K562 (cell line): ENCODE measurements around the gene MAP2. TPM values are rescaled to one million over a fixed set of nuclear protein-coding genes. Genes with fewer than 3 reads are reported as not detected.

Experiments used
- ATAC-seq: fragments of 200-7000 bp; cut with Tn5 transposase; 3 replicates; pipeline ENCODE4 v1.9.1; 2020; ENCODE audit warnings: moderate library complexity
- BruUV-seq: library from RNA; stranded (reverse); fragments of 400-500 nt; replicated peaks from 2 replicates; lab custom pipeline; 2021; lab: Mats Ljungman, UMichigan
- CTCF ChIA-PET: fragments of 300-600 bp; formaldehyde crosslinking; extraction: SDS; loops from one replicate; lab custom pipeline; 2021; ENCODE audit warnings: low intra/inter-chr PET ratio; lab: Yijun Ruan, JAX
- POLR2A ChIA-PET: fragments of 300-600, 350-650 bp; sonication (Branson Sonifier 250); formaldehyde crosslinking; extraction: SDS; loops from one replicate; lab custom pipeline; 2021; ENCODE audit warnings: antibody characterized with exemption, inconsistent platforms; lab: Yijun Ruan, JAX
- DNase-seq, 4 experiments: peaks; one replicate each; pipeline versions ENCODE4 v3.0.0 to v3.0.0-alpha.2; 2011 to 2018; ENCODE audit warnings: low spot score in 3 of 4, mixed read lengths in 3 of 4; ENCODE audit errors: extremely low read depth in 1 of 4
- FAIRE-seq: peaks from 2 replicates; lab custom pipeline; 2011; peaks lifted over from hg19 to GRCh38; lab: Jason Lieb, UNC
- H2AFZ ChIP-seq: 2 replicates; pipeline ENCODE4 v1.6.0; 2011; ENCODE audit warnings: low read depth, low read length, control low read depth, inconsistent platforms
- H3K27ac ChIP-seq: fragments of 200-600 bp; 3 replicates; pipeline ENCODE4 v1.8.0; 2011; ENCODE audit warnings: low read depth, mild to moderate bottlenecking, control low read depth, inconsistent platforms, low read length, moderate library complexity, mixed read lengths; ENCODE audit errors: extremely low read depth
- H3K27me3 ChIP-seq, 2 experiments: fragments of 300-600 bp in 1 of 2; 2 replicates in 1 of 2; 3 replicates in 1 of 2; pipeline versions ENCODE4 v1.6.0 to v1.8.0; 2011; ENCODE audit warnings: inconsistent platforms in 2 of 2, low read length in 2 of 2, mild to moderate bottlenecking in 1 of 2, mixed read lengths in 1 of 2, moderate library complexity in 1 of 2; ENCODE audit not compliant: control insufficient read depth in 2 of 2, insufficient read depth in 2 of 2
- H3K36me3 ChIP-seq: fragments of 300-600 bp; 3 replicates; pipeline ENCODE4 v1.8.0; 2011; ENCODE audit warnings: mild to moderate bottlenecking, low read length, inconsistent platforms; ENCODE audit not compliant: control insufficient read depth, insufficient read depth
- H3K4me1 ChIP-seq, 2 experiments: fragments of 200-600 bp in 1 of 2; replicated peaks in 1 of 2; 2 replicates in 1 of 2; 3 replicates in 1 of 2; pipeline versions ENCODE4 v1.5.1 to v1.8.0; 2011; ENCODE audit warnings: inconsistent platforms in 2 of 2, low read length in 2 of 2, mild to moderate bottlenecking in 1 of 2, mixed read lengths in 1 of 2, moderate library complexity in 1 of 2; ENCODE audit not compliant: control insufficient read depth in 2 of 2, insufficient read depth in 2 of 2
- H3K4me2 ChIP-seq: 2 replicates; pipeline ENCODE4 v1.6.1; 2011; ENCODE audit warnings: low read length, control low read depth, inconsistent platforms, mixed read lengths; ENCODE audit not compliant: insufficient read depth
- H3K4me3 ChIP-seq: fragments of 200-600 bp; sonication (generic), shearing (Covaris generic); 2 replicates; pipeline ENCODE4 v1.5.1; 2016; ENCODE audit warnings: control low read depth, inconsistent platforms
- H3K79me2 ChIP-seq: fragments of 200-600 bp; 3 replicates; pipeline ENCODE4 v1.8.0; 2011; ENCODE audit warnings: low read length, inconsistent platforms; ENCODE audit not compliant: control insufficient read depth, insufficient read depth
- H3K9ac ChIP-seq, 2 experiments: 2 replicates each; pipeline versions ENCODE4 v1.6.0 to v1.6.1; 2011; ENCODE audit warnings: low read depth in 2 of 2, low read length in 2 of 2, control low read depth in 1 of 2, inconsistent platforms in 1 of 2, mild to moderate bottlenecking in 1 of 2, mixed read lengths in 1 of 2; ENCODE audit not compliant: insufficient read depth in 1 of 2
- H3K9me1 ChIP-seq: one replicate; pipeline ENCODE4 v1.6.0; 2011; ENCODE audit warnings: inconsistent platforms, mild to moderate bottlenecking, low read length, moderate library complexity; ENCODE audit not compliant: control insufficient read depth, insufficient read depth
- H3K9me3 ChIP-seq: replicated peaks from 2 replicates; pipeline ENCODE4 v1.5.1; 2011; ENCODE audit warnings: low read depth, low read length, inconsistent platforms; ENCODE audit not compliant: control insufficient read depth, insufficient read depth
- H4K20me1 ChIP-seq: replicated peaks from 2 replicates; pipeline ENCODE4 v1.6.1; 2011; ENCODE audit warnings: low read length, inconsistent platforms, mixed read lengths; ENCODE audit not compliant: control insufficient read depth, insufficient read depth
- CBX3 ChIP-seq, 2 experiments: IDR thresholded peaks; 1 replicate in 1 of 2; 2 replicates in 1 of 2; pipeline ENCODE4 v1.6.1; 2012; ENCODE audit warnings: inconsistent platforms in 2 of 2, low read length in 2 of 2, borderline replicate concordance in 1 of 2, control low read depth in 1 of 2
- COPS2 ChIP-seq: fragments of 450-650 bp; conservative IDR thresholded peaks from 2 replicates; pipeline ENCODE4 v1.6.1; 2016; ENCODE audit warnings: mild to moderate bottlenecking, moderate library complexity
- CREB1 ChIP-seq, 2 experiments: sonication (generic) in 1 of 2; formaldehyde crosslinking in 1 of 2; IDR thresholded peaks; 2 replicates each; pipeline versions ENCODE4 v1.6.1 to v1.8.0; 2012 to 2022; ENCODE audit warnings: inconsistent platforms in 1 of 2, mild to moderate bottlenecking in 1 of 2, missing genetic modification reagents in 1 of 2, moderate library complexity in 1 of 2
- NR1H2 ChIP-seq: sonication (generic); formaldehyde crosslinking; IDR thresholded peaks from 2 replicates; pipeline ENCODE4 v1.4.0; 2020; ENCODE audit warnings: mild to moderate bottlenecking, missing genetic modification reagents
- POU5F1 ChIP-seq: fragments of 150-350 bp; IDR thresholded peaks from 2 replicates; pipeline ENCODE4 v1.6.1; 2014; ENCODE audit warnings: borderline replicate concordance, low read length, low read depth, mild to moderate bottlenecking; ENCODE audit not compliant: partially characterized antibody
- RBM14 ChIP-seq: fragments of 200-400 bp; formaldehyde crosslinking; IDR thresholded peaks from 2 replicates; pipeline ENCODE4 v1.6.1; 2018; ENCODE audit warnings: low read depth, mild to moderate bottlenecking, low read length, moderate library complexity, borderline replicate concordance; ENCODE audit not compliant: insufficient read depth
- STAT5B ChIP-seq: fragments of 250-450 bp; sonication (Bioruptor Pico); IDR thresholded peaks from 2 replicates; pipeline ENCODE4 v1.8.0; 2021; ENCODE audit warnings: mild to moderate bottlenecking, inconsistent platforms
- TRIM28 ChIP-seq: fragments of 450-650 bp; IDR thresholded peaks from 2 replicates; pipeline ENCODE4 v1.6.1; 2017
- USF2 ChIP-seq: sonication (generic); formaldehyde crosslinking; IDR thresholded peaks from 2 replicates; pipeline ENCODE4 v1.5.0; 2020; ENCODE audit warnings: missing genetic modification reagents
- ZBTB49 ChIP-seq: sonication (generic); formaldehyde crosslinking; IDR thresholded peaks from 2 replicates; pipeline ENCODE4 v1.8.0; 2022; ENCODE audit warnings: missing genetic modification reagents, mild to moderate bottlenecking, borderline replicate concordance
- ZNF583 ChIP-seq: fragments of 250-450 bp; sonication (Bioruptor Pico); IDR thresholded peaks from 2 replicates; pipeline ENCODE4 v1.4.0; 2020
- ZNF77 ChIP-seq: fragments of 250-450 bp; sonication (Bioruptor Pico); IDR thresholded peaks from 2 replicates; pipeline ENCODE4 v1.5.0; 2020
- in situ Hi-C: fragments of 300-500 bp; cut with MboI; formaldehyde crosslinking; loops from 4 replicates; pipeline ENCODE4 v1.15.0; 2018; ENCODE audit warnings: inconsistent platforms, mixed read lengths
- intact Hi-C: fragments of 100-400 bp; cut with micrococcal nuclease; formaldehyde crosslinking; loops from 2 replicates; pipeline ENCODE4 v1.14.2; 2022
- polyA plus RNA-seq, 8 experiments: library from polyadenylated mRNA; depleted of rRNA in 4 of 8; stranded (reverse) in 5 of 8; unstranded in 3 of 8; fragments of >200 nt; fragmentation: Nextera tagmentation in 2 of 8; fragmentation: Illumina TruSeq in 1 of 8; extraction: Ambion mirVana in 2 of 8; extraction: Trizol in 1 of 8; gene quantifications; 2 replicates each; pipeline versions ENCODE4 v1.2.1 to v1.2.3, GENCODE V29; 2011 to 2014; ENCODE audit warnings: inconsistent platforms in 1 of 8, missing spikeins in 1 of 8
- total RNA-seq, 7 experiments: library from RNA; depleted of rRNA in 6 of 7; stranded (reverse); fragments of >200 nt in 6 of 7; fragmentation: Illumina TruSeq in 2 of 7; extraction: Trizol in 2 of 7; gene quantifications; 2 replicates each; pipeline versions ENCODE4 v1.2.1 to v1.2.3, GENCODE V29; 2011 to 2021; ENCODE audit warnings: low replicate concordance in 1 of 7
- TF ChIP-seq, protein P1 (sequence below), 2 experiments: fragments of 450-650 bp; IDR thresholded peaks; 2 replicates each; pipeline ENCODE4 v1.6.1; 2018; ENCODE audit warnings: mild to moderate bottlenecking in 2 of 2, low read depth in 1 of 2; ENCODE audit not compliant: partially characterized antibody in 2 of 2

MAP2 gene
- total and polyA plus RNA-seq, 9 of the 15 experiments (the other 6 are each of a cell fraction or from before 2014, with no cell fraction given): 0.13 TPM; not detected in 8

GRCh38 chr2:209395652-209396051, 28.2 kb upstream of the MAP2 start:
- ChIA-PET POLR2A (no interaction called here), CTCF (no interaction called here)
- no peak overlapping the region for H3K4me2 ChIP-seq
- intact Hi-C loops: no loop called here
- no peaks in the 10 kb centered on the region for H3K9me3 ChIP-seq
- H3K27me3 ChIP-seq: no peaks in the 10 kb centered on the region
- H3K9ac ChIP-seq: no peak overlapping the region
- H3K79me2 ChIP-seq: no peaks in the 10 kb centered on the region
- DNase-seq (no peak), ATAC-seq (no peak), FAIRE-seq (no peak)
- no peaks in the 10 kb centered on the region for H3K36me3 ChIP-seq
- H3K9me1 ChIP-seq: no peaks in the 10 kb centered on the region
- H2AFZ ChIP-seq: no peak overlapping the region
- no peaks in the 10 kb centered on the region for H3K4me1 ChIP-seq
- no peaks in the 10 kb centered on the region for H4K20me1 ChIP-seq
- in situ Hi-C loops: no loop called here
- no peak overlapping the region for H3K27ac ChIP-seq
- no TSS peak for BruUV-seq
- no peak overlapping the region for H3K4me3 ChIP-seq
- TF ChIP-seq TRIM28 (no peak), USF2 (CRISPR knock-in tag) (no peak), POU5F1 (no peak), ZNF583 (CRISPR knock-in tag) (no peak), COPS2 (no peak), NR1H2 (CRISPR knock-in tag) (no peak), ZNF77 (CRISPR knock-in tag) (no peak), STAT5B (CRISPR knock-in tag) (no peak), CBX3 (IDR thresholded peaks at IDR 0.05; ENCODE audit: borderline replicate concordance in 1 of 2, low read length in 2 of 2) (no peak), CREB1 (IDR thresholded peaks at IDR 0.05) (no peak), CREB1 (CRISPR knock-in tag; IDR thresholded peaks at IDR 0.05) (no peak), ZBTB49 (CRISPR knock-in tag) (no peak), RBM14 (no peak)
- TF ChIP-seq, protein P1, sequence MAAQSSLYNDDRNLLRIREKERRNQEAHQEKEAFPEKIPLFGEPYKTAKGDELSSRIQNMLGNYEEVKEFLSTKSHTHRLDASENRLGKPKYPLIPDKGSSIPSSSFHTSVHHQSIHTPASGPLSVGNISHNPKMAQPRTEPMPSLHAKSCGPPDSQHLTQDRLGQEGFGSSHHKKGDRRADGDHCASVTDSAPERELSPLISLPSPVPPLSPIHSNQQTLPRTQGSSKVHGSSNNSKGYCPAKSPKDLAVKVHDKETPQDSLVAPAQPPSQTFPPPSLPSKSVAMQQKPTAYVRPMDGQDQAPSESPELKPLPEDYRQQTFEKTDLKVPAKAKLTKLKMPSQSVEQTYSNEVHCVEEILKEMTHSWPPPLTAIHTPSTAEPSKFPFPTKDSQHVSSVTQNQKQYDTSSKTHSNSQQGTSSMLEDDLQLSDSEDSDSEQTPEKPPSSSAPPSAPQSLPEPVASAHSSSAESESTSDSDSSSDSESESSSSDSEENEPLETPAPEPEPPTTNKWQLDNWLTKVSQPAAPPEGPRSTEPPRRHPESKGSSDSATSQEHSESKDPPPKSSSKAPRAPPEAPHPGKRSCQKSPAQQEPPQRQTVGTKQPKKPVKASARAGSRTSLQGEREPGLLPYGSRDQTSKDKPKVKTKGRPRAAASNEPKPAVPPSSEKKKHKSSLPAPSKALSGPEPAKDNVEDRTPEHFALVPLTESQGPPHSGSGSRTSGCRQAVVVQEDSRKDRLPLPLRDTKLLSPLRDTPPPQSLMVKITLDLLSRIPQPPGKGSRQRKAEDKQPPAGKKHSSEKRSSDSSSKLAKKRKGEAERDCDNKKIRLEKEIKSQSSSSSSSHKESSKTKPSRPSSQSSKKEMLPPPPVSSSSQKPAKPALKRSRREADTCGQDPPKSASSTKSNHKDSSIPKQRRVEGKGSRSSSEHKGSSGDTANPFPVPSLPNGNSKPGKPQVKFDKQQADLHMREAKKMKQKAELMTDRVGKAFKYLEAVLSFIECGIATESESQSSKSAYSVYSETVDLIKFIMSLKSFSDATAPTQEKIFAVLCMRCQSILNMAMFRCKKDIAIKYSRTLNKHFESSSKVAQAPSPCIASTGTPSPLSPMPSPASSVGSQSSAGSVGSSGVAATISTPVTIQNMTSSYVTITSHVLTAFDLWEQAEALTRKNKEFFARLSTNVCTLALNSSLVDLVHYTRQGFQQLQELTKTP (IDR thresholded peaks at IDR 0.05; ENCODE audit: low read depth in 1 of 2, partially characterized antibody in 2 of 2): no peak
